NCI-H1436 (cell line): ENCODE measurements around the gene BAIAP2L2.
"Not testable (repeated sequence)": the region's sequence is repeated elsewhere in the genome, so short reads cannot be mapped to it uniquely, and the experiment has no call there.

ENCODE experiments used
- DNase-seq: peaks from one replicate; lab custom pipeline; 2025; lab: John Stamatoyannopoulos, UW

Gene BAIAP2L2

DNA sequence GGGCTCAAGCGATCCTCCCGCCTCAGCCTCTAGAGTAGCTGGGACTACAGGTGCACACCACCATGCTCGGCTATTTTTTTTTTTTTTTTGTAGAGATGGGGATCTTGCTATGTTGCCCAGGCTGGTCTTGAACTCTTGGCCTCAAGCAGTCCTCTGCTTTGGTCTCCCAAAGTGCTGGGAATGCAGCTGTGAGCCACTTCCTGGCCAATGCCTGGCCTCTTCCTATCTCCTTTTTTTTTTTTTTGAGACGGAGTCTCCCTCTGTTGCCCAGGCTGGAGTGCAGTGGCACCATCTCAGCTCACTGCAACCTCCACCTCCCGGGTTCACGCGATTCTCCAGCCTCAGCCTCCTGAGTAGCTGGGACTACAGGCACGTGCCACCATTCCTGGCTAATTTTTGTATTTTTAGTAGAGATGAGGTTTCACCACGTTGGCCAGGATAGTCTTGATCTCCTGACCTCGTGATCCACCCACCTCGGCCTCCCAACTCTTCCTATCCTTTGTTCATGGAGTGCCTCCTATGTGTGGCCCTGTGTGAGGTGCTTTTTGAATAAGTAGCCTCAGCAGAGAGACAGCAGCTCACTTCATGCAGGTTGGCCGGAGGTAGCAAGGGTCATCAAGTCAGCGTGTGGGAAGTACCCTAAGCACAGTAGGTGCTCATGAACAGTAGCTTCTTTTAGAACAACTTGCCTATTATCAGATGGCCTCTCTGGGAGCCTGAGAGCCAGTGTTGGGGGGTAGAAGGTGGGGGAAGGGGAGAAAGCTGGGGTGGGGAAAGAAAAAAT is 72.9 kb downstream of the BAIAP2L2 start:
- DNase-seq: not testable (repeated sequence)

GRCh38 chr22:38036392-38037062 is 74.0 kb downstream of the BAIAP2L2 start:
- DNase-seq: no peak

GRCh38 chr22:38035530-38035885 is 75.0 kb downstream of the BAIAP2L2 start:
- DNase-seq: no peak
